DMS 273 (cell line): ENCODE data around the gene PDIA5.
"Not testable (repeated sequence)": the region's sequence is repeated elsewhere in the genome, so short reads cannot be mapped to it uniquely, and the experiment has no call there.

Source experiments
- DNase-seq: peaks from one replicate; lab custom pipeline; 2025; ENCODE audit not compliant: unreplicated experiment; lab: John Stamatoyannopoulos, UW

PDIA5 gene

DNA sequence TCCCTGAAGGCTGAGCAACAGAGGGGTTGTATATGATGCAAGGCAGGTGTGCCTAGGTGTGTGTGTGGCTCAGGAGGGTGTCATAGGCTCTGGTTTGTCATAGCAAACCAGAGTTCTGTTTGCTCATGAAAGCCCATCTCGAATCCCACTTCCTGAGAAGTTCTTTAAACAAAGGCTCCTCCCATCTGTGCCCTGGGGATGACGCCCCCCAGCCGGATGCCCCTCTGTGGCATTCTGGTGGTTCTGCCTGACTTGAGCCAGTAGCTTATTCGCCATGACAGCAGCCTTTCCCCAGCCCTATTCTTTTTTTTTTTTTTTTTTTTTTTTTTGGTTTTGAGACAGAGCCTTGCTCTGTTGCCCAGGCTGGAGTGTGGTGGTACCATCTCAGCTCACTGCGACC is 45.4 kb downstream of the PDIA5 start:
- DNase-seq: no peak

DNA sequence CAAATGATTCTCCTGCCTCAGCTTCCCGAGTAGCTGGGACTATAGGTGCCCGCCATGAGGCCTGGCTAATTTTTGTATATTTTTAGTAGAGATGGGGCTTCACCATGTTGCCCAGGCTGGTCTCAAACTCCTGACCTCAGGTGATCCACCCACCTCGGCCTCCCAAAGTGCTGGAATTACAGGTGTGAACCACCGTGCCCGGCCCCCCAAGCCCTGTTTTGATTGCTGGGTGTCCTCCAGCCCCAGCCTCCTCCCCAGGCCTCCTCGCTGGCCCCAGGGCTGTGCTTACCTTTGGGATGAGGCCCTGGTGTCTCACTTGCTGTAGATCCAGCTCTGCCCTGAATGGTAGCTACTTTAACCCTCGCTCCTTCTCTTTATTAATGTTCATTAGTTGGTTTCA is 45.8 kb downstream of the PDIA5 start:
- not testable (repeated sequence) for DNase-seq

DNA sequence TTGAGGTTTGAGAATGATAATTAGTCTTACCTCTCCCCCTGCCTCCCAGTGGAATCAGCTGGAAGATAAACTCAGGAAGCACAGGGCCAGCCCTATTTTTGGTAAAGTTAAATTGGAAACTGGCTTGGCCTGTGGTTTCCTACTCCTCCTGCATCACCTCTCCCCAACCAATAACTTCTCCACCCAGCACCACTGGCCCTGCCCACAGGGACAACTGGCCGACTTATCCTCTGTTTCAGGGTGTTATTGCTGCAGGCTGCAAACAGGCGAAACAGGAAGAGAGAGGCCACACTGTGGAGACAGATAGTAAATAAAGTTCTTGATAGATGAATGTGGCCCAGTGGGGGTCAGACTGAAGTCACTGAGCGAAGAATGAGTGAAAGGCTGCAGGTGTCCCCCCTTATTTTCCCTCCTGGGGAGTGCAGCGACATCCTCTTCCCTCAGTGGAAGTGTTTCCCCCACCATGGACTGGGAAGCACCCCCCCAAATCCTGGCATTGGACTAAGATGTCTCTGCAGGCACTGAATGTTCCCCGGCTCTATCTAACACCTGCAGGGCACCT is 47.1 kb downstream of the PDIA5 start:
- no peak for DNase-seq

DNA sequence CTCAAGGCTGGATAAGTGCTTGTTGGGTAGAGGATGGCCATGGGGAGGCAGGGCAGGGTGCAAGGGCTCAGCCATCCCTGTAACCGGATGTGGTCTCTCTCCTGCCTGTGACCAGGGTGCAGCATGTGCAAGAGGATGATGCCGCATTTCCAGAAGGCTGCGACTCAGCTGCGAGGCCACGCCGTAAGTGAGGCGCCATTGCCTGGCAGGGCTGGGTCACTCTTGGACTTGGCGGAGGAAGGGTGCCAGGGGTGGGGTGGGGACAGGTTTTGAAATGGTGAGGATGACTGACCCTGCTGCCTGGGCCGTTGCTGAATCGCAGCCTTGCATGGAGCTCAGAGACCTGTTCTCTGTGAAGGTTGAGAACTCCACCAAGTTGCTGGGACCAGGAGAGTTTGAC is 49.3 kb downstream of the PDIA5 start:
- DNase-seq: no peak

DNA sequence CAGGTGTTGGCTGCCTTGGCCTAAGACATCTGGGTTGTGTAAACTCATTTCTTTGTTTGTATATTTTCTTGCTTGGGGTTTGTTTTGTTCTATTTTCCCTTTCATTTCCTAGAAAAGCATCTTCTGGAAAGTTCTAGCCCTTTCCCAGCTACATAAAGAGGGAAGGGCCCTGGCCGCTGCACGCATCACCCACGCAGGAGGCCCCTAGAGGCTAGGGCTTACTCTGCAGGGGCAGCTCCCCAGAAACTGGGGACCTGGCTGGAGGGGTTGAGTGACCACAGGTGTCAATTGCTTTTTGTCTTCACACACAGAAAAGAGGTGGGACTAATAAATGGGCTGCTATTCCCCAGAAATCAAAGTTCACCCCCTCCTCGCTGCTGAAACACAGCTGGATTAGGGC is 52.6 kb downstream of the PDIA5 start:
- DNase-seq: no peak

DNA sequence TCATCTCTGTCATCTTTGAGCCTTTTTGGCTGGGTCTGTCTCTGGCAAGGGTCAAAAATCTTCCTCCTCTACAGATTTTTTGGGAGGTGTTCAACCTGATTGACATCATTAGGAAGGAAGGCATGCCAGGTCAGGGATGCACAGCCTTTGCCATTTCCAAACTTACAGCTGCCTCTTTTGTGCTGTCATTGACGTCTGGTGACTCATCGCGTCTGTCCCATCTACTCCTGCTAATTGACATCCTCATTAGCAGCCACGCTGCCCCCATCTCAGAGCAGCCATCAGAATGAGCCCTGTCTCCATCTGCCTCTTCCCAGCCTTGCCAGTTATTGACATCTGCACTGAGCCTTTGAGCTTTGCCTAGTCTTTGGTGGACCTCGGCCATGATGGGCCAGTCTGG is 53.0 kb downstream of the PDIA5 start:
- DNase-seq: peak; percentile 95

DNA sequence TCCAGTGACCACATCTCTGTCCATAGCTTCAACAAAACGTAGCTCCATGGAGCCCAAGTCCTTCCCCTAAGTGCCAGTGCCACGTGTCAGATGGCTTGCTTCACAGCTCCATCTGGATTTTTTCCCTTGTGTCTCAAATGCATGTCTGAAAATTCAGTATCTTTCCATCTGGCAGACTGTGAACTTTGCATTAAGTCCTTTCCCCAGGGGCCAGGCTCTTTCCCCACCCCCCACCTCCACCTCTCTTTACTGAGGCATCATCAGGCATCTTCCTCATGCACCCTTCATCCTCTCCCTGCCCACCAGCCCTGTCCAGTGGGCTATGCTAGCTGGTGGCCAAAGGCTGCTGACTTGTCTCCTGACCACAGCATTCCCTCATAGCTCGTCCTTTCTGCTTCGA is 53.7 kb downstream of the PDIA5 start:
- DNase-seq: peak; percentile 87

DNA sequence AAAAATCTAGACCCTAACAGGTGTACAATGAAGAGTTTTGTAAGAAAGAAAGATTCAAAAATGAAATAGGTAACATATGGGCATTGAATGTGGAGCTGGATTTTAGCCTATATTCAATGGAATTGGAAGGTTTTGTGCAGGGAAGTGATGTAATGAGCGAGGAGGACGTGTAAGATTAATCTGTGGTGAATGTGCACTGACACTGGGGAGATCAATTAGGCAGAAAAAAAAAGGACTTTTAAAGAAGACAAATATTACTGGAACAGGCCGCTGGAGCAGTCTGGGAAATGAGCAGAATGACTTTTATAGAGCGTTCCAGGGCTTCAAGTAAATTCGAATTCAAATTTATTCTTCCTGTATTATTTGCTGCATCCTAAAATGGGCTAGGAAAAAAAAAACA is 55.2 kb downstream of the PDIA5 start:
- no peak for DNase-seq

DNA sequence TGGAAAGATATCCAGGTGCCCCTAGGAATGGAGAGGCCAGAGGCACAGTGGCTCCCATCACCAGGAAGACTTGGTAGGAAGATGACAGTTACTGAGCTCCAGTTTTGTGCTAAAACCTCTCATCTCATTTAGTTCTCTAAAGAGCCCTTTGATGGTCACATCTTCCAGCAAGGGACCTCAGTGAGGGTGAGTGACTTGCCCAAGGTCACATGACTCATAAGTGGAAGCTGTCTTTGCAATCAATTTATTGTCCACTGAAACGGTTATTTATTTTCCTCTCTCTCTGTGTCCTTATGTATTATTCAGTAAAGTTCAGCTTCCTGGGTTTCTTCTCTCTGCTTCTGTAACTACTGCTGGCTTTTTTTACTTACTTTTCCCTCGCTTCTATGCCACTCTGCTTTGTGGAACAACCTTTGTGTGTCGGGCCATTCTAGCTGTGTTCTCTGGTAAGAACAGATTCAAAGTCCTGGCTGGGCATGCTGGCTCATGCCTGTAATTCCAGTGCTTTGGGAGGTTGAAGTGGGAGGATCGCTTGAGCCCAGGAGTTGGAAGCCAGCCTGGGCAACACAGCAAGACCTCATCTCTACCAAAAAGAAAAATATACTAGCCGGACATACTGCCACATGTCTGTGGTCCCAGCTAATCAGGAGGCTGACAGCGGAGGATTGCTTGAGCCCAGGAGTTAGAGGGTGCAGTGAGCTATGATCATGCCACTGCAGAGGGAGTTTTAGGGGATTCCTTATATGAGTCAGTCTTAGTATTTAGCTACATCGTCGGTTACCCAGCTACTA is 55.9 kb downstream of the PDIA5 start:
- no peak for DNase-seq

DNA sequence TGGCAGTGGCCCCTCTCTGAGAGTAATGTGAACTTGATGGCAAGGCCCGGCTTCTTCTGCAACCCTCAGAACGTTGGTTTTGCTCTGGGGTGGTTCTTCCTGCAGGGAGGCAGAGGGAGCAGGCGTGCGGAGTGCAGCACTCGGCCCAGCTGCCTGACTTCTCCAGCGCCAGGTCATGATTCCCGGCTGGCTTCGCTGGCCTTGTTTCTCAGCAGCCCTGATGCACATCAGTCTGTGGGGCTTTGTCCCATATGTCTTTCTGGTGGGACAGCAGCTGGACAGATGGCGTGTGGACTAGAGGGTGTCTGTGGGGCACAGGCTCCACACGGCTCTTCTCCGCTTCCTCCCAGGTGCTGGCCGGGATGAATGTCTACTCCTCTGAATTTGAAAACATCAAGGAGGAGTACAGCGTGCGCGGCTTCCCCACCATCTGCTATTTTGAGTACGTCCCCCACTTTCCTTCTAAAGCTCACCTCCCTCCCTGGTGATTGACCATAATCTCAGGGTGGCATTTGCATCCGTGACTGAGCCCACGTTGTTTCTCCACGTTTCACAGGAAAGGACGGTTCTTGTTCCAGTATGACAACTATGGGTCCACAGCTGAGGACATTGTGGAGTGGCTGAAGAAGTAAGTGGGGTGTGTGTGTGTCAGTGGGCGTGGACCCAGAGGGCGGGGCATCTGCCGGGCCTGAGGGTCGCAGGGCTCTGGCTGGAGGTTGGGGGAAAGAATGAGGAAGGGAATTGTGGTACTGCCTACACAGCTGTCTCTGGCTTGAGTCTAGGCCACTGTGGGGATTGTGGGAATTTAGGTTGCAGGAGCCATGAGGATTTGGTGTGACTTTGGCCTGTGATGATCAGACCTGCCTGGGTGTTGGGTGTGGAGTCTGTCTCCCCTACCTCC is 57.1 kb downstream of the PDIA5 start:
- peak; percentile 72 for DNase-seq

DNA sequence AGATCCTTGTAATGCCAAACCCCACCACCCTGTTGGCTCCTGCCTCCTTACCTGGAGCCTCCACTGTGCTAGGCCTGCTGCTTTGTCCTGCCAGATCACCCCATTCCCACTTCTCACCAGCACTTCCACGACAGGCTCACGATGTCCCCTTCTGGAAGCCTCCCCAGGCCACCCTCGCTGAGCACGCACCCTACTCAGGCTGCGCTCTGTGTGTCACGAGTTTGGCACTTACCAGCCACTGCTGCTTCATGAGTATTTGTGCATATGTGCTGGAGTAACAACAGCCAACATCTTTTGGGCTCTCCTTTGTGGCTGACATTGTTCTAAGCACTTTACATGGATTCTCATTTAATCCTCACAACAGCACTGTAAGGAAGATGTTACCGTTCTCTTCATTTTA is 58.1 kb downstream of the PDIA5 start:
- no peak for DNase-seq

DNA sequence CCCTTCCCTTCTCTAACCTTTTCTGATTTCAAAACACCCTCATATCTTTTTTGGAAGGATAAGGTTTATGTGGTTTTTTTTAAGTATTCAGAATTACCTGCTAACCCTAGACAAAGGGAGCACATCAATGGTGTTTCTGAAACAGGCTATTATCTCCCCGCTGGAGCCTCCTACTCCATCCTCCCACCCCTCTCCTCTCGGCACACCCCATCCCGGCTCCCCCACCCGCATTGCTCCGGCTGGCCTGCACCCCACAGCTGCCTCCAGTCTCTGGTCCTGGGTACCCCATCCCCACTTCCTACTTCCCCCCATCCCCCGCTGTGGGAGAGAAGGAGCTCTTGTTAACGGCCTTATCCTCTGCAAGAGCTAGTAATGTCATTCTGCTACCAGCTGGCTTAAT is 59.2 kb downstream of the PDIA5 start:
- no peak for DNase-seq

DNA sequence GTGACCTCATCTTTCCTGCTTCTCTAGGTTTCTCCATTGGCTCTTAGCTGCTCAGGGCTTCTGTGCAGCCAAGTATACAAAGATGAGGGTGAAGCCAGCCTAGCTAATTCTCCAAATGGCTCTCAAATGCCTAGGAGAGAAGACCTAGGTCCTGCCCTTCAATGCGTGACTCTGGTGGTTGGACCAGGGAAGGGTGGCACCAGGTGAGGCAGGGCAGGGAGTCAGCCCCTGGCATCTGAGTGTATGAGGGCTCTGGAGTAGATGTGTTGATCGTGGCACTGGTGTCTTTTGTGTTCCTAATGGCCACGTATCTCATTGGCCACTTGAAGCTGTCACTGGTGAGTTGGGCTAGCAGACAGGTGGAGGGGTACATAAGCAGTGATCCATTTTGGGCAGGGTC is 59.8 kb downstream of the PDIA5 start:
- no peak for DNase-seq

DNA sequence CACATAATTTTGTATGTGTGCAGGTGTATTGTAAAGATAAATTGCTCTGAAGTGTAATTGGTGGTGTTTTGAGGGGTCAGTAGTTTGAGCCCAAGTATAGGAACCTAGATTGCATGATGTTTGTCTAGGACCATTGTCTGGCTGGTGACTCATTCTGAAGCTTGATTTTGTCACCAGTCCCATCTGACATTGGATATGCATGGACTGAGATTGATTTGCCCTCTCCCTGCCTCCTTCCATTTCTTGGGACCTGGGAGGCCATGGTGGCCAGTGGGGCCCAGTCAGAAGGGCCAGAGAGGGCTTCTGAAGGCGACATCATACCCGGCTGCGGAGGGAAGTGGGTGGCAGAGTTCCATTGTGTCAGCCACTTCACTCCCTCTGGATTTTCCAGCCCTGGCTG is 62.3 kb downstream of the PDIA5 start:
- DNase-seq: no peak

DNA sequence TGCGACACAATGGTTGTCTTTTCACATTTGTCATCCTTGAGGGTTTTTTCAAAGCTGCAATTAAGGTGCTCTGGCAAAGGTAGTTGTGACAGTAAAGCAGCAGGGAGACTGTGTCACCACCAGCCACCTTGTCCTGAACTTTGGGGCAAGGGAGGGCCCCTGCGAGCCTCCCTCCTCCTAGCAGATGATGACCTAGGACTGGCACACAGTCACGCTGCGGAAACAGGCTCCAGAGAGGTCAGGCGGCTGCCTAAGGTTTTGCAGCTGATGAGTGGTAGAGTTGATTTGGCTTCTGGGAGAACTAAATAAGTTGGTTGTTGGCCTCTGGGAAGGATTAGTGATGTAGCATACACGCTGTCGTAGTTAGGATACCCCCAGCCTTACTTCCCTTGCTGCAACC is 62.7 kb downstream of the PDIA5 start:
- no peak for DNase-seq

DNA sequence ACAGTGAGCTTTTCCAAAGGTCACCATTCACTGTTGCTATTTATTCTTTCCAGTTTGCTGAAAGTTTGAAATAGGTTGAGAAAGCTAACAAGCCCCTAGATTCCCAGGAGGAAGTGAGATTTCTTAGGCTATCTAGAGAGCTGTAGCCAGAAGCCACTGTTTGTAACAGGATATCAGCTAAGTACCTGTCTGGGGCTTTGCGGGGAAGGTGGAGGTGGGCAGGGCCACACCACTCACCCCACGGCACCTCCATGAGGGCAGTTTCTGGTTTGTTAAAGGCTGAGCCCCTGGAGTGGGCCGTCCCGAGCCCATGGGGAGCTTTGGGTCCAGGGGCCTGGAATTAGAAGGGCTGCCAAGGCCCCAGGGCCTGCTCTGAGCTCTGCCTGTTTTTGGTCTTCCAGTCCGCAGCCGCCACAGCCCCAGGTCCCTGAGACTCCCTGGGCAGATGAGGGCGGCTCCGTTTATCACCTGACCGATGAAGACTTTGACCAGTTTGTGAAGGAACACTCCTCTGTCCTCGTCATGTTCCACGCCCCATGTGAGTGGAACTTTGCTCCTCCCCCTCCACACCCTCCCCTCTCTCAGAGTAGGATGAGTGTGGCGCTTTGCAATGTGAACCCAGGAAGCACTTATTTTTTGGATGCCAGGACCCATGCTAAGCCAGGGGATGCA is 63.4 kb downstream of the PDIA5 start:
- no peak for DNase-seq

DNA sequence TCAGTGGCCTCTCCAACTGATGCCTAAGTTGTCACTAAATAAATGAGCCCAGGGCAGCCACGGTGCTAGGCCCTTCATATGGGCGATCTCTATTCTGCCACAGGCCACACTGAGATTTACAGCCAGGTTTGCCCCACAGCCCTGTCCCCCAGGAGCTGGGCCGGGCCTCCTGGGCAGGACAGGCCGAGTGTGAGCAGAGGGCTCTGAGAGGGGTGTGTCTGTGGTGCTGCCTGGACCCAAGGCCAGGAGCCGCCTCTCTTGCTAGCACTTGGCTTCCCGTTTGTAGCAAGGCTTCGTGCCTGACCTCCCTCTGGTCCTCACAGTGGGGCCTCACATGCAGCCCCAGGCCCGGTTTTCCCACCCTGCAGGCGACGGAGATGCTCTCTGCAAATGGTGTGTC is 67.8 kb downstream of the PDIA5 start:
- DNase-seq: no peak

DNA sequence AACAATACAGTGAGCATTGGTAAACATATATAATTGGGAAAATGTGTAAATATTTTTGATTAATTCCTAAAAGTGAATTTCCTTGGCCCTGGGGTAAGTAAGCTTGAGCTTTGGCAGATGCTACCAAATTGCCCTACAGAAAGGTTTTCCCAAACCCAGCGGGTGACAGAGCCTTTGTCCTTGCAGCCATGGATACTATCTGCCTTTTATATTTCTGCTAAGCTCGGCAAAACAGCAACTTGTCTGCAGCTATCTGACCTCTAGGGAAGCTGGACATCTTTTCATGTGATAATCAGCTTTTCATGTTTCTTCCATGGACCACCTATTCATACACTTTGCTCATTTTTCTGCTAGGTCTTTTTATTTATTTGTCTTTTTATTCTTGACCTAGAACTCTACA is 70.2 kb downstream of the PDIA5 start:
- no peak for DNase-seq

DNA sequence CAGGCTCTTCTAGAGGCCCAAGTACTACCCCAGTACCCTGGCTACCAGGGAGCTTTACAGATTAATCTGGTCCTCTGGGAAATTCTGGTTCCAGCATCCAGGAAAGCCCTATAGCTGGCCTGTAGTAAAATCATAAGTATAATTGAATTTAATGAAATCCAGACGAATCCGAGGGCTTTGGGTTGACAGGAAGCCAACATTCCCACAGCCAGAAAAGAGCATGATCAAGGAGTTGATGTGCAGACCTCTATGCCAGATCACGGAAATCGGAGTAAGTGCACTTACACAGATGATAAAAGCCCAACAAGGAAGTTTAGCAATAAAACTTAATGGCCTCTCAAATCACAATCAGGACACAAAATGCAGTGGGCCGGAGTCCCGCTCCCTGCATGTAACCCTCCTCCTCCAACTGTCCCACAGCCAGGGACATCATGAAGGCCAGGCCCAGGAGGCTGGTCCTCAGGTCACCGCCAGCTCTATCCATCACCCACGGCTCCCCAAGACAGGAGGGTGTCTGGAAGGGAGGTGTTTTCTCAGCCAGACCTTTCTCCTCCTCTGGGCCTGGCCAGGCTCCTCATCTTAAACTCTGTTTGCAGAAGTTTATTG is 72.1 kb downstream of the PDIA5 start:
- no peak for DNase-seq

DNA sequence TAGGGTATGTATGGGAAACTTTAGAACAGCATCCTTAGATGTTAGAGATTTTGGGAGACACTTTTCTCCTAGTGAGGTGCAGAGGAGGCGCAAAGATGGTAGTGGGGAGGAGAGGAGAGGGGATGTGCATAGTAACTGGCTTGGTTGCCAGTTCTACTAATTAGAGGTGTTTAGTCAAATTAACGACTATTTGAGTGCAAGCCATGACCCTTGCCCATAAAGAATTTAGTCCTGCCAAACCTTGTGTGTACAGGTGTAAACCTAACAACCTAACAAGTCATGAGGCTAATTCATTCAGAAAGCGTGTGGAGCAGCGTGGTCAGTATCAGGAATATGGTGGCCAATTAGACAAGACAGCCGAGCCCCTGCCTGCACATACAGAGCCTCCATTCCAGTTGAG is 72.7 kb downstream of the PDIA5 start:
- no peak for DNase-seq

DNA sequence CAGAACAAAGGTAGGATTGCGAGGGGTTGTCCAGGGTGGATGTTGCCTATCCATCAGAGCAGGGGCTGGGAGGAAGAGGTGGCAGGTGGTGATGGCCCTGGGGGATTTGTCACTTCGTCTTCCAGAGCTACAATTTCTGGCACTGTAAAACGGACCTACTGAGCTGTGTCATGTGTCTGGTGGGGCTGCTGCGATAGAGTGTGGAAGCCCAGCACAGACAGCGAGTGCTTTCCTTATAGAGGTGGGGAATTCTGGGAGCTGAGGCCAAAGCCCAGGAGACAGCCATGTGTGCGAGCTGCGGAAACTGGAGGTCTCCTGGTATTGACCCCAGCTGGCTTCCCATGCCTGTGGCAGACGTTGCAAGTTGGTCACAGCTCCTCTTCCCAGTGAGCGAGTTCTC is 73.7 kb downstream of the PDIA5 start:
- no peak for DNase-seq
